IMR-90 (cell line): ENCODE results near the gene ARHGAP19. TPM values are rescaled to one million over a fixed set of nuclear protein-coding genes. Genes with fewer than 3 reads are reported as not detected.
"Not testable (repeated sequence)": the region's sequence is repeated elsewhere in the genome, so short reads cannot be mapped to it uniquely, and the experiment has no call there.

Experiments
- ATAC-seq: fragments of 200-7000 bp; cut with Tn5 transposase; 2 replicates; pipeline ENCODE4 v1.9.1; 2020; ENCODE audit warnings: low read depth, mild to moderate bottlenecking, moderate library complexity
- BruUV-seq: library from RNA; stranded (reverse); fragments of 400-500 nt; replicated peaks from 2 replicates; lab custom pipeline; 2021; lab: Mats Ljungman, UMichigan
- CTCF ChIA-PET: fragments of 300-600 bp; formaldehyde crosslinking; extraction: SDS; loops from one replicate; lab custom pipeline; 2021; ENCODE audit warnings: antibody characterized with exemption; lab: Yijun Ruan, JAX
- POLR2A ChIA-PET: fragments of 300-600 bp; sonication (Branson Sonifier 250); formaldehyde crosslinking; loops from one replicate; lab custom pipeline; 2022; ENCODE audit warnings: antibody characterized with exemption; ENCODE audit not compliant: unreplicated experiment; lab: Charles Lee
- DNase-seq: peaks from one replicate; pipeline ENCODE4 v3.0.0; 2013
- H2AFZ ChIP-seq: replicated peaks from 2 replicates; pipeline ENCODE3; 2013; ENCODE audit warnings: low read length, mild to moderate bottlenecking; ENCODE audit not compliant: poor library complexity
- H2AK5ac ChIP-seq: 2 replicates; pipeline ENCODE4 v1.6.1; 2013; ENCODE audit warnings: low read depth, low read length, inconsistent platforms
- H2AK9ac ChIP-seq: replicated peaks from 2 replicates; pipeline ENCODE3; 2013; ENCODE audit warnings: mild to moderate bottlenecking, low read depth, low read length, moderate library complexity; ENCODE audit not compliant: poor library complexity
- H2BK120ac ChIP-seq: 2 replicates; pipeline ENCODE4 v1.6.1; 2013; ENCODE audit warnings: low read depth, low read length, inconsistent platforms
- H2BK15ac ChIP-seq: 3 replicates; pipeline ENCODE4 v1.6.1; 2013; ENCODE audit warnings: low read depth, low read length, inconsistent platforms
- H2BK20ac ChIP-seq: 2 replicates; pipeline ENCODE4 v1.6.1; 2013; ENCODE audit warnings: low read depth, mild to moderate bottlenecking, inconsistent platforms, low read length, moderate library complexity
- H2BK5ac ChIP-seq: 2 replicates; pipeline ENCODE4 v1.6.1; 2013; ENCODE audit warnings: mild to moderate bottlenecking, low read depth, low read length, inconsistent platforms; ENCODE audit not compliant: poor library complexity, severe bottlenecking
- H3K14ac ChIP-seq: replicated peaks from 2 replicates; pipeline ENCODE4 v1.6.1; 2013; ENCODE audit warnings: low read depth, low read length, inconsistent platforms
- H3K18ac ChIP-seq: 2 replicates; pipeline ENCODE4 v1.6.1; 2013; ENCODE audit warnings: low read depth, low read length, control low read depth
- H3K23ac ChIP-seq: 2 replicates; pipeline ENCODE4 v1.6.1; 2013; ENCODE audit warnings: low read depth, low read length, inconsistent platforms
- H3K27ac ChIP-seq: 2 replicates; pipeline ENCODE4 v1.5.1; 2013; ENCODE audit warnings: mild to moderate bottlenecking, control low read depth, low read length; ENCODE audit not compliant: insufficient read depth
- H3K27me3 ChIP-seq: 2 replicates; pipeline ENCODE4 v1.6.1; 2013; ENCODE audit warnings: low read length; ENCODE audit not compliant: control insufficient read depth, insufficient read depth
- H3K36me3 ChIP-seq: 2 replicates; pipeline ENCODE4 v1.6.1; 2013; ENCODE audit warnings: low read length, mixed read lengths; ENCODE audit not compliant: control insufficient read depth, insufficient read depth
- H3K4ac ChIP-seq: 2 replicates; pipeline ENCODE4 v1.6.1; 2013; ENCODE audit warnings: low read depth, low read length, inconsistent platforms
- H3K4me1 ChIP-seq: 2 replicates; pipeline ENCODE4 v1.6.1; 2013; ENCODE audit warnings: low read length, mixed read lengths; ENCODE audit not compliant: control insufficient read depth, insufficient read depth
- H3K4me2 ChIP-seq: 2 replicates; pipeline ENCODE4 v1.6.1; 2013; ENCODE audit warnings: low read depth, mild to moderate bottlenecking, control low read depth, low read length, moderate library complexity
- H3K4me3 ChIP-seq: 2 replicates; pipeline ENCODE4 v1.5.1; 2013; ENCODE audit warnings: low read depth, mild to moderate bottlenecking, control low read depth, low read length, moderate library complexity; ENCODE audit not compliant: insufficient read depth
- H3K56ac ChIP-seq: 2 replicates; pipeline ENCODE4 v1.6.1; 2013; ENCODE audit warnings: low read length, inconsistent platforms; ENCODE audit not compliant: insufficient read depth; ENCODE audit errors: extremely low read depth
- H3K79me1 ChIP-seq, 2 experiments: 2 replicates each; pipeline ENCODE4 v1.6.1; 2013; ENCODE audit warnings: low read length in 2 of 2, inconsistent platforms in 1 of 2, low read depth in 1 of 2
- H3K9ac ChIP-seq: 2 replicates; pipeline ENCODE4 v1.6.1; 2013; ENCODE audit warnings: low read depth, low read length, control low read depth
- H3K9me1 ChIP-seq: 2 replicates; pipeline ENCODE4 v1.6.1; 2013; ENCODE audit warnings: low read length, inconsistent platforms; ENCODE audit not compliant: insufficient read depth
- H3K9me3 ChIP-seq: 2 replicates; pipeline ENCODE4 v1.6.1; 2013; ENCODE audit warnings: low read length; ENCODE audit not compliant: control insufficient read depth, insufficient read depth
- H4K20me1 ChIP-seq: 2 replicates; pipeline ENCODE4 v1.6.1; 2013; ENCODE audit warnings: low read length, inconsistent platforms; ENCODE audit not compliant: insufficient read depth
- H4K5ac ChIP-seq: 2 replicates; pipeline ENCODE4 v1.6.1; 2013; ENCODE audit warnings: mild to moderate bottlenecking, low read depth, low read length, control low read depth
- H4K8ac ChIP-seq, 2 experiments: 2 replicates each; pipeline ENCODE4 v1.6.1; 2013; ENCODE audit warnings: low read depth in 2 of 2, low read length in 2 of 2, control low read depth in 1 of 2, inconsistent platforms in 1 of 2
- H4K91ac ChIP-seq: 2 replicates; pipeline ENCODE4 v1.6.1; 2013; ENCODE audit warnings: low read depth, low read length, inconsistent platforms; ENCODE audit not compliant: insufficient read depth
- CTCF ChIP-seq: conservative IDR thresholded peaks from 2 replicates; pipeline ENCODE4 v1.5.1; 2012; ENCODE audit warnings: mild to moderate bottlenecking, low read depth, low read length, improper control_type of control experiment
- MAFK ChIP-seq: IDR thresholded peaks from 2 replicates; pipeline ENCODE4 v1.6.1; 2012; ENCODE audit warnings: low read depth, low read length, improper control_type of control experiment
- NFE2L2 ChIP-seq: fragments of 150-350 bp; IDR thresholded peaks from 2 replicates; pipeline ENCODE4 v1.6.1; 2016; ENCODE audit warnings: low read depth, mild to moderate bottlenecking, low read length
- RAD21 ChIP-seq: IDR thresholded peaks from 2 replicates; pipeline ENCODE4 v1.6.1; 2012; ENCODE audit warnings: low read length, improper control_type of control experiment
- RCOR1 ChIP-seq: IDR thresholded peaks from 2 replicates; pipeline ENCODE4 v1.6.1; 2012; ENCODE audit warnings: mild to moderate bottlenecking, low read length, improper control_type of control experiment; ENCODE audit not compliant: insufficient replicate concordance
- WGBS, 2 experiments: methylation state at CpG; one replicate each; pipeline versions ENCODE4 v1.1.5 to v1.1.7; 2013; ENCODE audit warnings: missing lambda C conversion rate in 2 of 2; ENCODE audit not compliant: insufficient read length in 1 of 2; ENCODE audit errors: extremely low coverage in 2 of 2; 5-methylcytosine and 5-hydroxymethylcytosine counted together
- dilution Hi-C: fragments of 300-500 bp; cut with HindIII; formaldehyde crosslinking; loops from one replicate; pipeline ENCODE4 v1.14.3; 2018; ENCODE audit warnings: low sequenced_read_pairs; ENCODE audit not compliant: unreplicated experiment
- in situ Hi-C: fragments of 300-500 bp; cut with MboI; formaldehyde crosslinking; loops from 3 replicates; pipeline ENCODE4 v1.14.3; 2019; ENCODE audit warnings: low sequenced_read_pairs, inconsistent platforms, mixed read lengths
- intact Hi-C: fragments of 100-400 bp; cut with micrococcal nuclease; formaldehyde crosslinking; loops from 2 replicates; pipeline ENCODE4 v1.10.0; 2022
- polyA plus RNA-seq, 3 experiments: library from polyadenylated mRNA; depleted of rRNA; stranded (reverse); fragments of >200 nt; gene quantifications; 2 replicates each; pipeline ENCODE4 v1.2.3, GENCODE V29; 2012; ENCODE audit warnings: low replicate concordance in 1 of 3
- total RNA-seq: library from RNA; depleted of rRNA; stranded (reverse); fragments of >200 nt; gene quantifications from 2 replicates; pipeline ENCODE4 v1.2.3, GENCODE V29; 2012

ARHGAP19 gene
- total and polyA plus RNA-seq, 2 of the 4 experiments (the other 2 are of a cell fraction) = 6.3 to 7.0 TPM

GRCh38 chr10:97267671-97268070, 24.8 kb downstream of the ARHGAP19 start:
- H2BK120ac ChIP-seq = no peak overlapping the region
- WGBS, 2 experiments = 80% methylated on average over 1 of the region's 4 CpGs; no CpG with 5 or more reads in 1 of the 2 experiments
- H2BK20ac ChIP-seq = no peak overlapping the region
- ATAC-seq = no peak
- H3K9me1 ChIP-seq = no peaks in the 10 kb centered on the region
- no peak overlapping the region for H3K4ac ChIP-seq
- no peak overlapping the region for H3K9ac ChIP-seq
- no peak overlapping the region for H2AK9ac ChIP-seq
- H3K56ac ChIP-seq = no peak overlapping the region
- no peak for DNase-seq
- no peaks in the 10 kb centered on the region for H4K20me1 ChIP-seq
- no TSS peak for BruUV-seq
- no peak overlapping the region for H4K8ac ChIP-seq
- H3K18ac ChIP-seq = no peak overlapping the region
- no peak overlapping the region for H3K4me2 ChIP-seq
- no peak overlapping the region for H3K23ac ChIP-seq
- ChIA-PET CTCF (no interaction called here), POLR2A (no interaction called here)
- no peak overlapping the region for H4K91ac ChIP-seq
- no peaks in the 10 kb centered on the region for H3K27me3 ChIP-seq
- H3K4me3 ChIP-seq = no peak overlapping the region
- no peak overlapping the region for H3K14ac ChIP-seq
- dilution Hi-C loops (no loop called here), intact Hi-C loops (no loop called here), in situ Hi-C loops (no loop called here)
- no peak overlapping the region for H2BK5ac ChIP-seq
- no peak overlapping the region for H2AFZ ChIP-seq
- no peaks in the 10 kb centered on the region for H3K9me3 ChIP-seq
- H3K27ac ChIP-seq = no peak overlapping the region
- peaks cover 3% of the 10 kb centered on the region; the same call in 1 of the 2 replicates for H3K4me1 ChIP-seq
- H3K79me1 ChIP-seq = peaks cover 10 to 20% of the 10 kb centered on the region in 2 experiments
- no peak overlapping the region for H2BK15ac ChIP-seq
- no peak overlapping the region for H2AK5ac ChIP-seq
- H4K5ac ChIP-seq = no peak overlapping the region
- no peak for TF ChIP-seq MAFK
- TF ChIP-seq CTCF = no peak
- TF ChIP-seq NFE2L2 = no peak
- no peak for TF ChIP-seq RAD21
- no peak for TF ChIP-seq RCOR1
- H3K36me3 ChIP-seq = no peaks in the 10 kb centered on the region

DNA sequence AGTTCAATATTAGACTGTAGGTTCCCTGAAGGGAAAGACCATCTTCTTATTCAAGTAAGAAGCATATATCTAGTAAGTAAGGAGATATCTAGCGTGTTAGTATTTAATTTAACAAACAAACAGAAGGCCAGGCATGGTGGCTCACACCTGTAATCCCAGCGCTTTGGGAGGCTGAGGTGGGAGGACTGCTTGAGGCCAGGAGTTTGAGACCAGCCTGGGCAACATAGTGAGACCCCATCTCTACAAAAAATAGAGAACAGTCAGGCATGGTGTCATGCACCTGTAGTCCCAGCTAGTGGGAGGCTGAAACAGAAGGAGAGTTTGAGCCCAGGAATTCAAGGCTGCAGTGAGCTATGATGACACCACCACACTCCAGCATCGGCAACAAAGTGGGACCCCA, 27.3 kb downstream of the ARHGAP19 start:
- H2AK5ac ChIP-seq, H3K9me1 ChIP-seq, H3K4ac ChIP-seq, H3K4me1 ChIP-seq, in situ Hi-C loops, H3K14ac ChIP-seq, DNase-seq, H2AFZ ChIP-seq, H3K56ac ChIP-seq, H4K8ac ChIP-seq, intact Hi-C loops, H3K27ac ChIP-seq, H2BK120ac ChIP-seq, H3K27me3 ChIP-seq, H2BK20ac ChIP-seq, H3K9me3 ChIP-seq, BruUV-seq, CTCF ChIA-PET, H4K91ac ChIP-seq, POLR2A ChIA-PET, H2AK9ac ChIP-seq, H4K20me1 ChIP-seq, H3K9ac ChIP-seq, H3K4me3 ChIP-seq, H4K5ac ChIP-seq, H3K23ac ChIP-seq, H3K4me2 ChIP-seq, dilution Hi-C loops, H2BK5ac ChIP-seq, H3K18ac ChIP-seq, ATAC-seq, H2BK15ac ChIP-seq, H3K36me3 ChIP-seq: not testable (repeated sequence)
- peaks cover 10 to 16% of the 10 kb centered on the region in 2 experiments for H3K79me1 ChIP-seq
- WGBS, 2 experiments = no CpG with 5 or more reads among the region's 3 CpGs
